ENCODE measurements around the gene TFIP11. TPM values are rescaled to one million over a fixed set of nuclear protein-coding genes. Genes with fewer than 3 reads are reported as not detected.

The TFIP11 gene
- 42.9 and 64.3 TPM in 2 replicates for total RNA-seq (2014; rRNA removed; shearing (Covaris generic))

DNA sequence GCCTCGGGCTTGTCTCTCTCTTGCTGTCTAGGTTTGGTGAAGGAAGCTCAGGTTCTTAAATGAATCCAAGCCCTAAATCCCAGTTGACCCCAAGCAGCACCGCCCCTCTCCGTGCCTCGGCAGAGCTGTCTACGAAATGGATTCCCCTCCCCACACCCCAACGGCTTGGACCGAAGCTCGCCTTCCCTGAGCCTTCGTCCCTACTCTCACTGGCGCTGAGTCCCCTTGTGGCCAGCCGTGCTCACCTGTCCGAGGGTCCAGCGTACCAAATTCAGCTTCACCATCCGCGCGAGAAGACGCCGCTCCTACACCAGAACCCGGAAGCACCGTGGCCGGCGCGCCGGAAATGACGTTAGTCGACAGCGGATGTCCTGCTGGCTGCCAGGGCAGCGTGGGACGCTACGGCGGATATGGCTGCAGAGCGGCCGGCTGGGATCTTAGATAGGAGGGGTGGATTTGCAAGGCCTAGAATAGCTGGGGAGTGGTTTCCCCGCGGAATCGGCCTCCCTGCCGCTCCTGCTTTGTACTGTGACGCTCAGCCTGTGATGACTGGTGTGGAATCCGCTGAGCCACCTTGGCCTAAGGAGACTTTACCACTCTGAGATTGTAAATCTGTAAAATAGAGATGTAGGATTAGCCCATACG, at the start of gene TFIP11:
Gene TFIP11, minus strand, starts transcription at position 325 of the 645 bp plus-strand sequence. CDS start 2,201 bp downstream, outside the sequence.
- peak; percentile 95 for DNase-seq (ENCODE audit: low read depth)

DNA sequence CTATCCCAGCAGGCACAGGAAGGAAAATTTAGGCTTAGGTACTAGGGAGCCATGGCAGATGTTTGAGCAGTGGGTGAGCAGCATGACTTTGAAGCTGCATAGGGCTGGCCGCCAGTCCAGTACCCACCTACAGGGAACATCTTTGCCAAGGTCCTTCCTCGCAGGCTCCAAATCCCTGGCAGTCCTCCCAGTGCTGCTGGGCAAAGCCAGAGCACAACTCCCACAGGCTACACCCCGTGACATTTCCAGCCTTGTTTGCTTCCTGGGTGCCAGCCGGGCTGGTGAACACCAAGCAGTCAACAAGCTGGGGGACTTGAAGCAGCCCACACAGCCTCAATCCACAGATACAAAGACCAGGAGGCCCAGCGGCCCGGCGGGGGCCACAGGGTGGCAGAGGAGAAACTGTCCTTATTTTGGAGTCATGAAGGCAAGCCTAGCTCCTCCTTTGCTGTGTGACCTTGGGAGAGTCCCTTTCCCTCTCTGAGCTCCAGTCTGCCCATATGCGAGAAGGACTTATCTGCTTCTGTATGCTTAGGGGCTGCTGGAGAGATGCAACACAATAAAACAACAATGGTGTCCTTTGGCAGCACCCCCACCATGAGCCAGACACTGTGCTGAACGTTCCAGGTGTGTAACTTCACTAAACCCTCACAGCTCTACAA, 49.6 kb upstream of the TFIP11 start:
- no peak for DNase-seq (ENCODE audit: low read depth)

DNA sequence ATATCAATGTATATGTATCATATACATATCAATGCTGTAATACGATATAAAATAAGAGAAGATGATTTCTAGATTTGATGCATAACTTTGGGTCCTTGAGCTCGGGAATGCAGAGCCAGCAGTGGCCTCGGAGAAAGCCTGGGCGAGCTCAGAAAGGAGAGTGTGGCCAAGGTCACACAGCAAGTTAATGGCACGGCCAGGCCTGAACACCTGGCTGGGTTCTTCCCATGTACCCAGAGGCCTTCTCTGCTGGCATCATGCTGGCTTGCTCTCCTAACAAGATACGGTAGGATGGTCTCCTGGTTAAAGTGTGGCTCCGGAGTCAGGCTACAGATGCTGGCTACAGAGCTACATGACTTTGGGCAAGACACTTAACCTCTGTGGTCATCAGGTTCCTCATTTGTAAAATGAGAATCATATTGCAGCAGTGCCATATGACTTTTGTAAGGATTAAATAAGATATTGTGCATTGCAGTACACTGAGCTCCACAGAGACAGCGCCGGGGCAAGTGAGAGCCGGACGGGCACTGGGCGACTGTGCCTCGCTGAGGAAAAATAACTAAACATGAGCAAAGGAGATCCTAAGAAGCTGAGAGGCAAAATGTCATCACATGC, 47.8 kb upstream of the TFIP11 start:
- DNase-seq (ENCODE audit: low read depth): no peak

DNA sequence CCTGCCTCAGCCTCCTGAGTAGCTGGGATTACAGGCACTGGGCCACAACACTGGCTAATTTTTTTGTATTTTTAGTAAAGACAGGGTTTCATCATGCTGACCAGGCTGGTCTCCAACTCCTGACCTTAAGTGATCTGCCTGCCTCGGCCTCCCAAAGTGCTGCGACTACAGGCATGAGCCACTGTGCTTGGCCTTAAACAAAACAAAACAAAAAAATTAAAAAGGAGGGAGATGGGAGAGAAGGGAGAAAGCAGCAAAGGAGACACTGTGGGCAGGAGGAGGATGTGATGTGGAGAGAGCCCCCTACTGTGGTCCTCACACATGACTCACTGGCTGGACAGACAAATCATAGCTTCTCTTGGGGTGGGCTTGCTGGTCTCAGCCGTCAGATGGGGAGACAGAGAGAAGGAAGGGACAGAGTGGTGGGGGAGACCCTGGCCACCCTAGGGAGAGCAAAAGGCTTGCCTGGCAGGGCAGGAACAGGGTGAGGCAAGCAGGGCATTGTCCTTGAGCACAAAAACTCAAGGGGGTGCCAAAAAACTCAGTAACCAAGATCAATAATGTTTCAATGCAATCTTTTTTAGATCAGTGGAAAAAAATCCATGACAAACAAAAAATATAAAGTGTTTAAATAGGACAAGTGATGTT, 46.1 kb upstream of the TFIP11 start:
- no peak for DNase-seq (ENCODE audit: low read depth)

DNA sequence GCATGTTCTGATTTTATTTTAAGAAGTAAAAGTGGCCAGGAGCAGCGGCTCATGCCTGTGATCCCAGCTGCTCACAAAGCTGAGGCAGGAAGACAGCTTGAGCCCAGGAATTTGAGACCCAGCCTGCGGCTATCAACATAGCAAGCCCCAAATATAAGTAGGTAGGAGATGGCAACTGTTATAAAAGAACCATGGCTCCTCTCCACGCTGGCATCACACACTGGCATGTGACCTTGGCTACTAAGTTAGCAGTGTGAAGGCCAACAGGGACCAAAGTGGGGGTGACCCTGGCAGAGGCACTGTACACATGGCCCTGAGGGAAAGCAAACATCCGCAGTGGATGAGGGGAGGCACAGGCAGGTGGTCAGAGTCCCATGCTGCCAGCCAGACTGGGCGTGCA, 44.6 kb upstream of the TFIP11 start:
- DNase-seq (ENCODE audit: low read depth): no peak

DNA sequence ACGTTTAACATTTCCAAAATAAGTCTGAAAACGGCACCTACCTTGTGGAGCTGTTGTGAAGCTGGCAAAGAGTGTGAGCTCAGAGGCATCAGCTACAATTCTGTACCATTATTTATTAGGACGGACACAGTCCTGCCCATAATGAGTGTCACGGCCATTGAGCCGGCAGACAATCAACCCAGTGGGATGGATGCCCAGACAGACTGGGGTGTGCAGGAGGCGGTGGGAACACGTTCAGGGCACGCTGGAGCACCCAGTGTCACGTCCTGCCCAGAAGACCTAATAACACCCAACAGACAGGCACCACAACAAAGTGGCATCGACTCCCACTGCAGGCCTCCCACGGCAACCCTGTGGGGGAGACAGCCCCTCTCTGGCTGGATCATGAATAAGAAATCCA, 43.2 kb upstream of the TFIP11 start:
- no peak for DNase-seq (ENCODE audit: low read depth)

DNA sequence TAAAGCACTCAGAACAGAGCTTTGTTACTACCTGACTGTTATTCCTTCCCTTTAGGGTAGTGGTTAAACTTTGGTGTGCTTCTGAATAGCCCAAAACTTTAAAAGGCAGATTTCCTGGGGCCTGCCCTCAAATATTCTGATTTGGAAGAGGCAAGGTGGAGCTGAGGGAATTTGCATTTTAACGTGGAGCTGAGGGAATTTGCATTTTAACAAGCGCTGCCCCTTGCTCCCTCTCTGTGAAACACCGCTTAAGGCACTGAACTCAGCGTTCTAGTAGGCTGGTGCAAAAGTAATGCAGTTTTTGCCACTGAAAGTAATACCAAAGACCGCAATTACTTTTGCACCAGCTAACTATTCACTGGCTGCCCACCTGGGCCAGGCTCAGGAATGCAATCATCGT, 42.7 kb upstream of the TFIP11 start:
- no peak for DNase-seq (ENCODE audit: low read depth)

DNA sequence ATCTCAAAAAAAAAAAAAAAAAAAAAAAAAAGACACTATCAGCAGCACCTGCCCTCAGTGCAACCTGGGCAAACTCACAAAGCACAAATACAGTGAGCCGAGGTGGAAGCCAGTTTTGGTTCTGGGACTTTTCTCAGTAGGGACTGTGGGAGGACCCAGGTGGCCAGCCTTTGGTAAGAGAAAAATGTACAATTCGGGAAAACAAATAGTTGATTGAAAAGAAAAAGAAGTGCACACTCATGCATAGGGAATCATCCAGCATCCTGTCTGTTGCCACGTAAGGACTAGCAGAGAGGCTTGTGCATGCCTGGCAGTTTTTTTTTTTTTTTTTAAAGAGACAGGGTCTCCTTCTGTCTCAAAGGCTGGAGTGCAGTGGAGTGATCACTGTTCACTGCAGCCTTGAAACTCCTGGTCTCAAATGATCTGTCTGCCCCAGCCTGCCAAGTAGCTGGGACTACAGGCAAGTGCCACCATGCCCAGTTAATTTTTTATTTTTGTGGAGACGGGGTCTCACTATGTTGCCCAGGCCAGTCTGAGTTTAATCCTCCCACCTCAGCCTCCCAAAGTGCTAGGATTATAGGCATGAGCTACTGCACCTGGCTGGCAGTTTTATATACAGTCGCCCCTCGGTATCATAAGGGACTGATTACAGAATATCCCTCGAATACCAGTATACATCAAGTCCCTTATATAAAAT, 40.9 kb upstream of the TFIP11 start:
- peak; percentile 70 for DNase-seq (ENCODE audit: low read depth)

DNA sequence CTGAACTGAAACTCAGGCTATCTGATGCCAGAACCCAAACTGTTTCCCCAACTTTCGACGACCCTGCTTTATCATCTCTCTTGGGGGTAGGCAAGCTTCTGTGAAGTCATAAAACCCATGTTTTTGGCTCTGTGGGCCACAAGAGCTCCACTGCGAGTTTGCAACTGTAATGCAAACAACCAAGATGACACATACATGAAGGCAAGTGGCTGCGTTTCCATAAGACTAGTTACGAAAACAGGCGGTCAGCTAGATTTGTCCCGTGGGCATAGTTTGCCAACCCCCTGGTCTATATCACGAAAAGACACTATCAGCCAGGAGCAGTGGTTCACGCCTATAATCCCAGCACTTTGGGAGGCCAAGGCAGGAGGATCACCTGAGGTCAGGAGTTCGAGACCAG, 40.2 kb upstream of the TFIP11 start:
- DNase-seq (ENCODE audit: low read depth): peak; percentile 42

DNA sequence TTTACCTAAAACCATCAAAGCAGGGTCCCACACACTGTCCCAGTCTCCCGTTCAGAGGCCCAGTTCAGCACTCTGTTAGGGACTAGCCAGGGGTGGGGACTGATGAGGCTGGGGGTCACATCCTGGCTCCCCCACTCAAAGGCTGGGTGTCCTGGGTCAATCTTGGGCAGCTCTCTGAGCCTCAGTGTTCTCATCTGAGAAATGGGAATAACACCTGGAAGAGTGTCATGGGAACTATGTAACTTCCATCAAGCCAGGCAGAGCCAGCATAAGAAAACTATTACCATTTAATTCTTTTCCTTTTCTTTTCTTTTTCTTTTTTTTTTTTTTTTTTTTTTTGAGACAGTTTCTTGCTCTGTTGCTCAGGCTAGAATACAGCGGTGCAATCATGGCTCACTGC, 39.3 kb upstream of the TFIP11 start:
- no peak for DNase-seq (ENCODE audit: low read depth)

DNA sequence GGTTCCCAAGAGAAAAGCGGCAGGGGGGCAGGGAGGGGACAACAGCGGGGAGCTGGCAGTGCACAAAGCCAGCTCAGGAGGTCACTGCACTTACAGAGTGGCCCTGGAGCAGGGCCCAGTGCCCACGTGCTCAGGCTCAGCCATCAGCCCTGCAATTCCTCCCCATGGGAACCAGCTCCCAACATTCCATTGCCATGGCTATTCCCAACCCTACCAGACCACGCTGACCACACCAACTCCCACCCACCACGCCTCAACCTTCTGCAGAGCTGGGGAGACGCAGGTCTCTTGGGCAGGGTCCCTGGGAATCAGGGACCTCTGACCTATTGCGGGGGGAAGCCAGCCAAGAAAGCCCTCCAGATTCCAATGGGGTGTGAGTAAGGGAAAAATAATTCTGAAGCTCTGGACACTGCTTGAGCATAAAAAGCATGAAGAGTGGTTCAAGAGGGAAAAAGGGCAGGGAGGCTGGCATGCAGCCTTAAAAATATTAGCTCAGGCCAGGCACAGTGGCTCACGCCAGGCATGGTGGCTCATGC, 38.3 kb upstream of the TFIP11 start:
- peak; percentile 73 for DNase-seq (ENCODE audit: low read depth)

DNA sequence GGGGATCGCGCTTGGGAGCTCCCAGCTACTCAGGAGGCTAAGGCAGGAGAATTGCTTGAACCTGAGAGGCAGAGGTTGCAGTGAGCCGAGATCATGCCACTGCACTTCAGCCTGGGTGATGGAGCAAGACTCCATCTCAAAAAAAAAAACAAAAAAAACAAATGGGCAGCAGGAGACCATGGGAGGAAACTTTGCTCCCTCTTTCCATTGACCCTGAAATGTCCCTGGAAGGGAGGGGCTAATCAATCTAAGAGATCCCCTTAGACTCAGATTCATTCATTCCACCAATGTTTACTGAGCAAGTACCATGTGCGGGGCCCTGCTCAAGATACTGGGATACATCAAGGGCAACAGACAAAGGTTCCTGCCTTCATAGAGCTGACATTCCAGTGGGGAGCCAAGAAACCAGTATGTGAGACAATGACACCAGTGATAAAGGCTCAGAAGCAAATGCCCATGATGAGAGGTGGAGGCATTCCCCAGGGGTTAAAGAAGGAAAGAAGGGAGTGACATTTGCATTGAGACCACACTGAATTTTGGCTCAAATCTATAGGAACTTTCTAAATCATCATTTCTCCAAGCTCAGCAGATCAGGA, 37.7 kb upstream of the TFIP11 start:
- no peak for DNase-seq (ENCODE audit: low read depth)

DNA sequence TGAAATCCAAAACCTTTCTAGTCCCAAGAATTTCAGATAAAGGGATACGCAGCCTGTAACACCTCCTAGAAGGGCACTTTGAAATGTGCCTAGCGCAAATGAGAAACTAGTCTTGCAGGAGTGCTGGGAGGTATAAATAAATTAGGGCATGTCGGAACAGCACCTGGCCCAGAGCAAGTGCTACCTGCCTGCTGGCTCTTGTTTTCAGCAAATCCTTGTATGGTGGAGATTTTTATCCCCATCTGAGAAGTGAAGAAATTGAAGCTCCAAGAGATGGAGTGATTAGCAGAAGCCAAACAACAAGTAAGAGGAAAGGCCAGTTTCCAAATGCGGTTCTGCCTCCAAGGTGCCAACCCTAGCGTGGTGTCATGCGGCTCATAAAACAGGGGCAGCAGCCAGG, 36.7 kb upstream of the TFIP11 start:
- DNase-seq (ENCODE audit: low read depth): no peak

DNA sequence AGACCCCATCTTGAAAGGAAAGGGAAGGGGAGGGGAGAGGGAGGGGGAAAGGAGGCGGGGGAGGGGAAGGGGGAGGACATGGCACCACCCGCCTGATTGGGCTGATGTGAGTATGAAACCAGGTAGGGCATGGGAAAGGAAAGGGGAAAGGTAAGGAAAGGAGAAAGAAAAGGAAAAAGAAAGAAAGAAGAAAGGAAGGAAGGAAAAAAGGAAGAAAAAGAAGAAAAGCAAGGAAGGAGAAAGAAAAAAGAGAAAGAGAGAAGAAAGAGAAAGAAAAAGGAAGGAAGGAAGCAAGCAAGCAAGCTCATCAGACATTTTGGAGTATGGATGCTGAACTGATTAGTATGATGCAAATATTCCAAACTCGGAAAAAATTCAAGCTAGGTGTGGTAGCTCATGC, 36.0 kb upstream of the TFIP11 start:
- no peak for DNase-seq (ENCODE audit: low read depth)

DNA sequence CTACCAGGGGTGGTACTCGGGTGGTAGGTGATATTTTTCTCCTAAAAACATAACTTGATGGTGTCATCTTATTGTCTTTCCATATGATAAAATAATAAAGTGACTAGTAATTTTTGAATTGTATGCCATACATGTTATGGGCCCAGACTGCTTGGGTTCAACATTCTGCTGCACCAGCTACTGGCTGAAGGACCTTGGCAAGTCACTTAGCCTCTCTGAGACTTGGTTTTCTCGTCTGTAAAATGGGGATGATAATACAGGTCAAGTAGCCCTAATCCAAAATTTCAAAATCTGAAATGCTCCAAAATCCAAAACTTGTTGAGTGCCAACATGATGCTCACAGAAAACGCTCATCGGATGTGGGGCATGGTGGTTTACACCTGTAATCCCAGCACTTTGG, 35.6 kb upstream of the TFIP11 start:
- DNase-seq (ENCODE audit: low read depth): no peak

DNA sequence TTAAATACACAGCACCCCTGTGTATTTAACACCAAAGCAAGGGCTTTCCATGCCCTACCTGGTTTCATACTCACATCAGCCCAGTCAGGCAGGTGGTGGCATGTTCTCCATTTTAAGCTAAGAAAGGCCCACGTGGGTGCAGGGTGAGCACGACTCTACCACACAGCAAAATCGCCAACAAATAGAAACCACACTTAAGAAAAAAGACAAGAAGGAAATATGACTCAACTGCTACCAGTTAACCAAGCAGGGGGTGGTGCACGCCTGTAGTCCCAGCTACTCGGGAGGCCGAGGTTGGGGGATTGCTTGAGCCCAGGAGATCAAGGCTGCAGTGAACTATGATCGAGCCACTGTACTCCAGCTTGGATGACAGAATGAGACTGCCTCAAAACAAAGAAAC, 35.2 kb upstream of the TFIP11 start:
- no peak for DNase-seq (ENCODE audit: low read depth)

DNA sequence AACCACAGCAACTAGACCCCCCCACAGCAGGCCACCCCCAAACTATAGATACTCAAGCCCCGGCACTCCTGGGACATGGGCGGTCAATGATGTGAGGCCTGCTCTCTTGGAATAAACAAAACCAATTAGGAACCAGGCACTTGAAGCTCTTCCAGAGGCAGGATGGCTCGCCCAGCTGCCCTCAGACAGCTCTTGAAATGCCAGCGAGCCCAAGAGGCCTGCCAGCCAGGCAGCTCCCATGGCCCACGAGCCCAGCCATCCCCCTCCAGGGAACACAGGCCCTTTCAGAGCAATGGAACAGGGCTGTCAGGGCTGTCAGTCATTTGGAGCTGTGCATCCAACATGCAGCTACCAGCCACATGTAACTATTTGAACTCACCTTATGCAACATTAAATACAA, 34.0 kb upstream of the TFIP11 start:
- DNase-seq (ENCODE audit: low read depth): no peak

DNA sequence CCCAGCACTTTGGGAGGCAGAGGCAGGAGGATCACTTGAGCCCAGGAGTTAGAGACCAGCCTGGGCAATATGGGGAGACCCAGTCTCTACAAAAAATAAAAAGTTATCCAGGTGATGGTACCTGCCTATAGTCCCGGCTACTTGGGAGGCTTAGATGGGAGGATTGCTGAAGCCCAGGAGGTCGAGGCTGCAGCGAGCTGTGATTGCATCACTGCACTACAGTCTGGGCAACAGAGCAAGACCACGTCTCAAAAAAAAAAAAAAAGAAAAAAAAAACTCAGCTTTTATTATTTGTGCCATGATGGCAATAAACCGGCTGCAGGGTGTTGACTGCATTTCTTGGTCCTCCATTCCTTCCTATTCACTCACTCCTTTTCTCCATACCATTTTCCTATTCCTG, 33.6 kb upstream of the TFIP11 start:
- no peak for DNase-seq (ENCODE audit: low read depth)

DNA sequence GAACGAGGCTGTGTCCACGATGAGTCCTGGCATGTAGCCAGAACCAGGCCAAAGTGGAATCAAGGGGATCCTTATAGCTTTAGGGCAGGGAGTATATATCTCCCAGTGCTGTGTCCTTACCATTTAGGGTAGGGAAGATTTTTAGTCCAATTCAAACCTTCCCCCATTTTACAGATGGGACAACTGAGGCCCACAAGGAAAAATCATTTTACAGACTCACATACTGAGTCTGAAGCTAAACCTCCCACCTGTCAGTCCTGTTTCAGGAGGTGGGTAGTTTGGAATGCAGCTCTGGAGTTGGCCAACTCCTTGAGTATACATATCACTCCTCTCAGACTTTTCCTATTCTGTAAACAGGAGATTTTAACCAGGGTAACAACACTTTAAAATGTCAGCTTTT, 33.1 kb upstream of the TFIP11 start:
- DNase-seq (ENCODE audit: low read depth): no peak

DNA sequence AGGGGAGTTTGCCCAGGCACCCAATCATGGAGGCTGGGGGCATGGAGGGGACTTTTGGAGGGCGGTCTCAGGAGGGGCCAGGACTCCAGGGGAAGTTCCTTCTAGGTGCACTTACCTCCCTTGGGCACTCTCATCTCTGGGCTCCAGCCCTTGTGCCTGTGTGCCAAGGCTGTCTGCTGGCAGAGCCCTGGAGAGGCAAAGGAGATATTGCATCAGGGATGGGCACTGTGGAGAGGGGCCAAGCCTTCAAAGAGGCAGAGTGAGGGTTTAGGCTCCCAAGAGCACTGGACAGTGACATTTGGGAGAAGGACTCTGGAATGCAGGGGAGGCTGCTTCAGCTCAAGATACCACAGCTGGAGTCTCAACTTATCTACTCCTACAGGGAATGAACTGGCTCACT, 32.2 kb upstream of the TFIP11 start:
- DNase-seq (ENCODE audit: low read depth): no peak

DNA sequence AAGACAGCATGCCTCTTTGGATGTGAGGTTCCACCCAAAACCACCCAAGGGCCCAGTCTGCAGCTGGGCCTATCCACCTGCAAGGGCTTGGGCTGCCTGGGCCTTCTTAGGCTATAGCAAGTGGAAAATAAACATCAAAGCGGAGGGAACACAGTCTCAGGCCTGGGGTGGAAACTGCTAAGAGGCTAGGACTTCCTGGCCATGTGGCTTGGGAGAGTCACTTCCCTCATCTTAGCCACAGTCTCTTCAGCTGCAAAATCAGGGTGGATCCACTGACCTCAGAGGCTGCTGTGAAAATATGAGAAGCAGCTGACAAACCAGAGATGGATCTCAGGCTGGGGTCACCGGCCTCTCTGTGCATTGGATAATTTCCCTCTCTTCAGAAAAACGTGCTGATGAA, 30.6 kb upstream of the TFIP11 start:
- DNase-seq (ENCODE audit: low read depth): no peak

Measured in Daoy (cell line).